Neuronal stem cell (in vitro differentiated cells): ENCODE measurements around the gene SART3.

Experiments
- DNase-seq: peaks from one replicate; pipeline ENCODE4 v3.0.0-alpha.2; 2013; ENCODE audit warnings: low spot score
- H2AFZ ChIP-seq: one replicate; pipeline ENCODE4 v1.6.1; 2013; ENCODE audit warnings: mild to moderate bottlenecking, low read length, inconsistent platforms
- H2AK5ac ChIP-seq: 2 replicates; pipeline ENCODE4 v1.6.1; 2013; ENCODE audit warnings: low read depth, mild to moderate bottlenecking, inconsistent platforms, low read length, moderate library complexity, mixed read lengths
- H2BK120ac ChIP-seq: 2 replicates; pipeline ENCODE4 v1.6.1; 2013; ENCODE audit warnings: low read depth, mild to moderate bottlenecking, inconsistent platforms, low read length, moderate library complexity, mixed read lengths
- H2BK12ac ChIP-seq: one replicate; pipeline ENCODE4 v1.6.1; 2013; ENCODE audit warnings: low read length, inconsistent platforms
- H2BK15ac ChIP-seq: 2 replicates; pipeline ENCODE4 v1.6.1; 2013; ENCODE audit warnings: mild to moderate bottlenecking, low read length, inconsistent platforms, mixed read lengths
- H2BK5ac ChIP-seq: one replicate; pipeline ENCODE4 v1.6.1; 2013; ENCODE audit warnings: inconsistent platforms, mild to moderate bottlenecking, low read length, moderate library complexity
- H3K14ac ChIP-seq: one replicate; pipeline ENCODE4 v1.6.1; 2013; ENCODE audit warnings: low read length, inconsistent platforms
- H3K18ac ChIP-seq: 2 replicates; pipeline ENCODE4 v1.6.1; 2013; ENCODE audit warnings: low read length, inconsistent platforms
- H3K23ac ChIP-seq: 2 replicates; pipeline ENCODE4 v1.6.1; 2013; ENCODE audit warnings: low read depth, mild to moderate bottlenecking, mixed read lengths, low read length, inconsistent platforms; ENCODE audit not compliant: poor library complexity
- H3K27ac ChIP-seq: replicated peaks from 3 replicates; pipeline ENCODE4 v1.5.1; 2013; ENCODE audit warnings: low read length, inconsistent platforms
- H3K27me3 ChIP-seq, 3 experiments: 2 replicates each; pipeline ENCODE4 v1.6.1; 2013; ENCODE audit warnings: low read length in 3 of 3, mild to moderate bottlenecking in 2 of 3, inconsistent platforms in 1 of 3, low read depth in 1 of 3, mixed read lengths in 1 of 3, moderate library complexity in 1 of 3; ENCODE audit not compliant: control insufficient read depth in 3 of 3, insufficient read depth in 3 of 3
- H3K36me3 ChIP-seq, 2 donors: replicated peaks in 1 of 2; 2 replicates each; pipeline ENCODE4 v1.6.1; 2013; ENCODE audit warnings: low read length in 2 of 2; ENCODE audit not compliant: control insufficient read depth in 2 of 2, insufficient read depth in 2 of 2
- H3K4ac ChIP-seq: 2 replicates; pipeline ENCODE4 v1.6.1; 2013; ENCODE audit warnings: inconsistent platforms, mild to moderate bottlenecking, low read length, moderate library complexity
- H3K4me1 ChIP-seq, 2 donors: 1 replicate in 1 of 2; 2 replicates in 1 of 2; pipeline ENCODE4 v1.6.1; 2013; ENCODE audit warnings: low read length in 2 of 2, low read depth in 1 of 2; ENCODE audit not compliant: control insufficient read depth in 2 of 2, insufficient read depth in 1 of 2
- H3K4me2 ChIP-seq: one replicate; pipeline ENCODE4 v1.6.1; 2013; ENCODE audit warnings: mild to moderate bottlenecking, low read length, inconsistent platforms; ENCODE audit not compliant: insufficient read depth, poor library complexity, severe bottlenecking
- H3K4me3 ChIP-seq, 2 donors: 2 replicates each; pipeline ENCODE4 v1.5.1; 2013; ENCODE audit warnings: low read length in 2 of 2, mild to moderate bottlenecking in 2 of 2, inconsistent platforms in 1 of 2, moderate library complexity in 1 of 2
- H3K79me1 ChIP-seq: one replicate; pipeline ENCODE4 v1.6.1; 2013; ENCODE audit warnings: low read depth, mild to moderate bottlenecking, inconsistent platforms, low read length, moderate library complexity
- H3K9ac ChIP-seq: one replicate; pipeline ENCODE4 v1.6.1; 2013; ENCODE audit warnings: mild to moderate bottlenecking, low read depth, low read length, inconsistent platforms; ENCODE audit not compliant: poor library complexity
- H3K9me3 ChIP-seq, 2 donors: replicated peaks in 1 of 2; 2 replicates each; pipeline versions ENCODE3 to v1.6.1; 2013; ENCODE audit warnings: low read length in 2 of 2, mild to moderate bottlenecking in 2 of 2, inconsistent platforms in 1 of 2, low read depth in 1 of 2, mixed read lengths in 1 of 2, moderate library complexity in 1 of 2; ENCODE audit not compliant: control insufficient read depth in 2 of 2, insufficient read depth in 1 of 2
- H4K8ac ChIP-seq: one replicate; pipeline ENCODE4 v1.6.1; 2013; ENCODE audit warnings: low read depth, mild to moderate bottlenecking, inconsistent platforms, low read length, moderate library complexity
- H4K91ac ChIP-seq: one replicate; pipeline ENCODE4 v1.6.1; 2013; ENCODE audit warnings: low read length, low read depth, mild to moderate bottlenecking, inconsistent platforms; ENCODE audit not compliant: poor library complexity
- WGBS, 2 donors: extraction: QIAGEN DNeasy Blood & Tissue Kit; methylation state at CpG; one replicate each; pipeline ENCODE4 v1.1.7; 2013; ENCODE audit warnings: missing lambda C conversion rate in 2 of 2, mixed read lengths in 1 of 2; ENCODE audit not compliant: insufficient read length in 2 of 2, insufficient replicate concordance in 1 of 2; ENCODE audit errors: extremely low coverage in 2 of 2; 5-methylcytosine and 5-hydroxymethylcytosine counted together

The SART3 gene

DNA sequence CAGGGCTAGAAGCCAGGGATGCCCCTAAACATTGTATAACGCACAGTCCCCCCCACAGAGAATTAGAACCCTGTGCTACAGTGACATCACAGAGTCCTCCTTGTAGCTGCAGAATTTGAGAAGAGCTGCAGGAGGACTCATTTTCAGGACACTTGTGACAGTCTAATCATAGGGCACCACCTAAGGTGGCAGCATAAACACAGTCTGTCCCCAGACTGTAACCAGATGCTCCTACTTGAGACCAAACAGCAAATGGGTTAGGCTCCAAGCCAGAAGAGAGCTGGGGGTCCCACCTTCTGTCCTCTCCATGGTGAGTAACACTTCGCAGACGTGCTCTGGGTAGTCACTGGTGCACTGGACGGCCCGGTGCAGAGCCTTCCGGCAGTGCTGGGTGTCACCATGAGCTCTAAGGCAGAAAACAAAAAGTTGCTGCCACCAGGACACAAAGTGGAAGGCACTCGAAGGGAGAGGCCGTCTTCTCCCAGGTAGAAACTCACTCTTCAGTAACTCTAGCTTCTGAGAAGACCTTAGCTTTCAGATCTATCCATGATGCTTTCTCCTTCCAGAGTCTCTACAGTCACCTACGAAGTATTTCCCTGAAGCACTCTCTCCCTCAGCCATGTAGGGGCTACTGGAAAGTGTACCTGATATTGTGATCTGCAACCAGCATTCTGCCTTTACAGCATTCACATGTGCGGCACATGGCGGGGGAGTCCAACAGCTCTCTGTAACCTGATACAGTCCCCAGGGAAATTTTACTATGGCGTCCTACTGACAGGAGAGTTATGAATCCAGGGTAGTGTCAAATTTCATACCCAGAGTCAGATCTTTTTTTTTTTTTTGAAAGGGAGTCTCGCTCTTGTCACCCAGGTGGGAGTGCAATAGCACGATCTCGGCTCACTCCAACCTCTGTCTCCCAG, 28.8 kb downstream of the SART3 start:
- WGBS, 2 donors: no CpG with 5 or more reads among the region's 15 CpGs
- no peak overlapping the region for H2BK5ac ChIP-seq
- H3K9me3 ChIP-seq: no peaks in the 10 kb centered on the region
- H3K4me3 ChIP-seq: no peak overlapping the region
- H3K27ac ChIP-seq: no peak overlapping the region
- H3K14ac ChIP-seq: no peak overlapping the region
- H3K4me1 ChIP-seq: peaks cover 2 to 8% of the 10 kb centered on the region in 2 donors
- peaks cover 36 to 98% of the 10 kb centered on the region in 2 donors for H3K36me3 ChIP-seq
- H3K27me3 ChIP-seq: no peaks in the 10 kb centered on the region
- H2BK120ac ChIP-seq: no peak overlapping the region
- no peak overlapping the region for H2BK12ac ChIP-seq
- H4K91ac ChIP-seq: no peak overlapping the region
- H3K18ac ChIP-seq: no peak overlapping the region
- H3K4me2 ChIP-seq: no peak overlapping the region
- no peak overlapping the region for H3K23ac ChIP-seq
- no peak overlapping the region for H2BK15ac ChIP-seq
- no peak overlapping the region for H4K8ac ChIP-seq
- no peak overlapping the region for H3K9ac ChIP-seq
- H3K4ac ChIP-seq: no peak overlapping the region
- H2AFZ ChIP-seq: no peak overlapping the region
- no peak for DNase-seq
- no peak overlapping the region for H2AK5ac ChIP-seq
- H3K79me1 ChIP-seq: no peaks in the 10 kb centered on the region

DNA sequence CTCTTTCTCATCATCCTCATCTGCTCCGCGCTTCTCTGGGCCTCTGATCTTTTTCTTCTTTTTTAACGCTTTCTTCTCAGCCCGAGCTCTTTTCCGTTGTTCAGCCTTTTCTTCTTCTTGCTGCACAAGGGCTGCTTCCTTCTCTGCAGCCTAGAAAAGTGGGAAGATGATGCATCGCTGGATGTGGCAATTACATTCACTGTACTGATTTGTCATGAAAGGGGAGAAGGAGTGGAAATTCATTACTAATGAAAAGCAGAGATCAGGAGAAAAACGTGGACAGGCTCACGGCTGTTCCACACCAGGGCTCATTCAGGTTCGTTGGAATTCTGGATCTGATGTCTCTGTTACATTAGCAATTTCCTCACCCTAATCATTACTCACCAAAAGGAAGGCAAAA, 30.8 kb downstream of the SART3 start:
- Histone ChIP-seq H3K4ac (no peak overlapping the region), H4K91ac (no peak overlapping the region), H2BK5ac (no peak overlapping the region), H3K18ac (no peak overlapping the region), H2AK5ac (no peak overlapping the region), H4K8ac (no peak overlapping the region), H3K27ac (no peak overlapping the region), H3K9me3 (no peaks in the 10 kb centered on the region), H3K9ac (no peak overlapping the region), H2AFZ (no peak overlapping the region), H3K4me1 (peaks cover 3 to 21% of the 10 kb centered on the region in 2 donors), H2BK120ac (no peak overlapping the region), H2BK12ac (no peak overlapping the region), H3K4me3 (no peak overlapping the region), H3K4me2 (no peak overlapping the region), H2BK15ac (no peak overlapping the region), H3K79me1 (no peaks in the 10 kb centered on the region), H3K14ac (no peak overlapping the region), H3K27me3 (no peaks in the 10 kb centered on the region), H3K23ac (no peak overlapping the region), H3K36me3 (peaks cover 34 to 98% of the 10 kb centered on the region in 2 donors)
- DNase-seq: no peak
- WGBS, 2 donors: no CpG with 5 or more reads among the region's 9 CpGs

DNA sequence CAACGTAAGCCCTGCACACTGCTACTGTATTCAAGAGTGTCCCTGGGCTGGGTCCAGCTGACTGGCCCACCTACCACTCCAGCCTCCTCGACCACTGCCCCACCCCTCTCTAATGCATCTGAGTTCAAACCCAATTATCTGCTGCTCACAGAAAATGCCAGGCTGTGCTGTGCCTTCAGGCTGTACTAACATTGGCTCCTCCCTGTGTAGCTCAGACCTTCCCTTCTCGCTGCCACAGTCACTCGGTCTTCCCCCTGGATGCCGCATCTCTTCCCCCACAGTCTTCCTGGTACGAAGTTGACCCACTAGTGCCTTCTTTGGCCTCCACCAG, 33.8 kb downstream of the SART3 start:
- Histone ChIP-seq H2AK5ac (peak overlapping the region; percentile 2), H3K14ac (peak overlapping the region; percentile 1), H2AFZ (no peak overlapping the region), H3K4me3 (peak overlapping the region in 1 of 2 donors; percentile 5), H3K4me1 (peaks cover 3 to 38% of the 10 kb centered on the region in 2 donors), H3K27me3 (no peaks in the 10 kb centered on the region), H3K9ac (no peak overlapping the region), H2BK12ac (peak overlapping the region; percentile 25), H4K91ac (peak overlapping the region; percentile 35), H3K79me1 (peaks cover 3% of the 10 kb centered on the region), H2BK15ac (no peak overlapping the region), H3K9me3 (no peaks in the 10 kb centered on the region), H2BK5ac (no peak overlapping the region), H3K23ac (no peak overlapping the region), H3K36me3 (peaks cover 51 to 99% of the 10 kb centered on the region in 2 donors), H3K18ac (peak overlapping the region; percentile 86), H2BK120ac (peak overlapping the region; percentile 7), H3K27ac (peak overlapping the region; percentile 95), H4K8ac (no peak overlapping the region), H3K4ac (peak overlapping the region; percentile 10), H3K4me2 (peak overlapping the region; percentile 24)
- no peak for DNase-seq
- no CpG with 5 or more reads among the region's 6 CpGs for WGBS, 2 donors

DNA sequence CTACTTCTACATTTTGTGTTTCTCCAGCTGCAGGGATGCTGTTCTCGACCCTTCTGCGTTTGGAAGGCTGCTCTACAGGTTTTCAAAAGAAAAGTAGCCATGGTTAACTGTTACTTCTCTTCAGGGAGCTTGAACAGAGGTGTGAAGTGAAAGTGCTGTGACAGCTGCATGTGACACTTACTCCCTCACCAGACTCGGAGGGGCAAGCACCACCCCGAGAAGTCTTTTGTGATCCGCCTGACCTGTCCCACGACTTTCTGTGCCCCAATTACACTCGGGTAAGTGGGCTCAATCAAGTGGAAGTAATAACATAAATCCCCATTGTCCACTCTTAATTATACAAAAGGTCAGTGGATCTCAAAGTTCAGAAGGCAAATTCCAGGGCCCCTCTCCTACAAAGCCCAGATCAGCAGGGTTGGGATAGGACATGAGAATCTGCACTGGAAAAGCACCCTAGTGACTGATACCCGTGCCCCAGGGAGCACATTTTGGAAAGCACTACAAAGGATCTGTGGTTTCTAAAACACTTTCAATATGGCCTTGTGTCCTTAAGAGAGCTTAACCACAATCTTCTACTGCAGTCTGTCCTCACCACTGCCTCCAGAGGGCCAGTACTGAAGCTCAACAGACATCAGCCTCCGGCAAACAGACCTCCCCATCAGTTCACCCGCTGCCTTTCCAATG, 34.3 kb downstream of the SART3 start:
- Histone ChIP-seq H3K4me2 (no peak overlapping the region), H2BK5ac (peak overlapping the region; percentile 95), H3K9ac (no peak overlapping the region), H3K27ac (peak overlapping the region; percentile 97), H3K9me3 (no peaks in the 10 kb centered on the region), H3K4me3 (no peak overlapping the region), H2AK5ac (peak overlapping the region; percentile 87), H3K79me1 (peaks cover 3% of the 10 kb centered on the region), H2BK12ac (peak overlapping the region; percentile 86), H3K14ac (no peak overlapping the region), H2AFZ (no peak overlapping the region), H3K4ac (peak overlapping the region; percentile 94), H4K8ac (no peak overlapping the region), H3K4me1 (peaks cover 3 to 38% of the 10 kb centered on the region in 2 donors), H2BK120ac (peak overlapping the region; percentile 90), H3K23ac (no peak overlapping the region), H2BK15ac (peak overlapping the region; percentile 65), H4K91ac (peak overlapping the region; percentile 92), H3K36me3 (peaks cover 49 to 99% of the 10 kb centered on the region in 2 donors), H3K27me3 (no peaks in the 10 kb centered on the region), H3K18ac (peak overlapping the region; percentile 96)
- WGBS, 2 donors: no CpG with 5 or more reads among the region's 10 CpGs
- peak; percentile 92 for DNase-seq
